GM21423 (cell line): ENCODE measurements around the gene WNK2.

ENCODE experiments used
- ATAC-seq: cut with Tn5 transposase; IDR thresholded peaks from one replicate; pipeline ENCODE4 v1.9.1; 2021; ENCODE audit warnings: mild to moderate bottlenecking, moderate library complexity; ENCODE audit not compliant: unreplicated experiment

The WNK2 gene

DNA sequence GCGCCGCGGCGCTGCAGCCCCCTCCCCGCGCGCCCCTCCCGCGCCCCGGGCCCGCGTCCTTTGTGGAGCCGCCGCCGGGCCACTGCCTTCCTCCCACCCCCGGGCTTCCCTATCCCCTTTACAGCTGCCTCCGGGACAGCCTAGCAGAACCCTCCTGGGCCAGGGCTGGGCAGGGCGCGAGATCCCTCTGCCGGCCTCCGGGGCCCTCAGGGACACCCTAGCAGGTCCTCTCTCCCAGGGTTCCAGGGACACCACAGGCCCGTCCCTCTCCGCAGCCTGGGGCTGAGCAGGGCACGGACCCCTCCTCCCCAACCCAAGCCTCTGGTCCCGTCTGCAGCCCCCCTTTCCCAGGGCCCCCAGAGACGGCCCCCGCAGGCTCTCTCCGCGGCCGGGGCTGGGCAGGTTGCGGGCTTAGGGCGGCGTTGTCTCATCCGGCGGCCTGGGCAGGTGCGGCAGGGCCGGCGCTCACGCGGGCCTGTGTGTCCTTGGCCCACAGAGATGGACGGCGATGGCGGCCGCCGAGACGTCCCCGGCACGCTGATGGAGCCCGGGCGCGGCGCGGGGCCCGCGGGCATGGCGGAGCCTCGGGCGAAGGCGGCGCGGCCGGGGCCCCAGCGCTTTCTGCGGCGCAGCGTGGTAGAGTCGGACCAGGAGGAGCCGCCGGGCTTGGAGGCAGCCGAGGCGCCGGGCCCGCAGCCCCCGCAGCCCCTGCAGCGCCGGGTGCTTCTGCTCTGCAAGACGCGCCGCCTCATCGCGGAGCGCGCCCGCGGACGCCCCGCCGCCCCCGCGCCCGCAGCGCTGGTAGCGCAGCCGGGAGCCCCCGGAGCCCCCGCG, 710 bp downstream of the WNK2 start:
- ATAC-seq = no peak

- no peak for ATAC-seq
Observed at GRCh38 chr9:93185266-93186214, 1.6 kb downstream of the WNK2 start.

- no peak for ATAC-seq
Observed at GRCh38 chr9:93186215-93186945, 2.4 kb downstream of the WNK2 start.

GRCh38 chr9:93187047-93187446, 3.1 kb downstream of the WNK2 start:
- ATAC-seq = no peak

GRCh38 chr9:93187574-93187973, 3.6 kb downstream of the WNK2 start:
- ATAC-seq = no peak

- no peak for ATAC-seq
Observed at GRCh38 chr9:93188426-93189368, 4.8 kb downstream of the WNK2 start.

DNA sequence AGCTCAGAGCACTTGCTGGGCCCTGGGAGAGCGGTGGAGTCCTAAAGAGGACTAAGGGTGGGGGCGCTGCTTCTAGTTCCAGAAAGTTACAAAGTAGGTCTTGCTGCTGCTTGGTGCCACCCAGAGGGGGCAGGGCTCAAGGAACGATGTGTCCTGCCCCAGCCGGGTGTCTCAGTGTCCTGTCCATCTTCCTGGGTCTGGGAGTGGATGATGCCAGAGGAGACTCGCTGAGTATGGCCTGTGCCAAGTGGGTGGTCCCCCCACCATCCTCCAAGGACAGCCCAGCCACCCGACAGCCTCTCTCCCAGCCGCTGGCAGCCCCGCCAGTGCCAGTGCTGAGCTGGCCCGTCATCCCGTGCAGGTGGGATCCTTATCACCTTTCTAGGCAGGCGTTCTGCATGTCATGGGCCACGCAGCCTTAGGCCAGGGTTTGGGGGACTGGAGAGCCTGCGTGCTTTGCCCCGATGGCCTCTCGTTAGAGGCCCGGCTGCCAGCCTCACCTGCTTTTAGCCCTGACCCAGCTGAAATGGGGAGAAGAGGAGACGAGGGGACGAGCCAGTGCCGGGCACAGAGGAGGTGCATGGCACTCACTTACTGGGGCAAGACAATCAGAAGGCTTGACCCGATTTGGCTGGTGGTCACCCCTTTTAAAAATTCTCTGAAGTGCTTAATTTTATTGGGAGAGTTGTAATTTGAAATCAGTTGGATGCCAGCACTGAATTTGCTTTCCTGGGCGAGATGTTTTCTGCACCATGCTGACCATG, 5.6 kb downstream of the WNK2 start:
- no peak for ATAC-seq

- no peak for ATAC-seq
Observed at GRCh38 chr9:93190133-93190525, 6.2 kb downstream of the WNK2 start.

DNA sequence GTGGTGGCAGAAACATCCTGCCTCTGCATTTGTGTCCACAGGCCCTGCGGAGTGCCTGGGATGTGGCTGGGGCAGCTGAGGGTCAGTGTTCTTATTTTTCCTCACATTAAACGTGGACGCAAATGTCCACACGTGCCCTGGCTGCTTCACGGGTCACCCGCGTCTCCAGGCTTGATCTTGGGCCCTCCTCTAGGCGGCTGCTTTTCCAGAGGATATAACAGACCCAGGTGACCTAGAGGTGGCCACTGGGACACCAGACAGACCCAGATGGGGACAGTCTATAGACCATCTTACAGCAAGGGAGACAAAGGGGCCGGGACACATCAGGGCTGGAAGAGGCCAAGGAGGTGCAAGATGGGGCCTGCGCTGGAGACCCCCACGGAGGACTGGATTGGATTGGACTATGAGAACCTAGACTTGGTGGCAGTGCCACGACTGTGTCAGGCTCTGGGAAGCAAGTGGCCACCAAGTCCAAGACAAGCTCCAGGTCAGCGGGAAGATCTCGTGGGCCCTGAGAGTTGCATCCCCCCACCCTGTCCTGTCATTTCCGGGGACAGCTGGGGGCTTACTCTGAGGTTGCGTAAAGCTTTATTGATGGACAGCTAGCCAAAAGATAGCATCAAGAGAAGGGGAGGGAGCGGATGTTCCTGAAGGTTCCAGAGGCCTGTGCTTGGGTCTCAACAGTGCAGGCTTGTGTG, 6.9 kb downstream of the WNK2 start:
- no peak for ATAC-seq

DNA sequence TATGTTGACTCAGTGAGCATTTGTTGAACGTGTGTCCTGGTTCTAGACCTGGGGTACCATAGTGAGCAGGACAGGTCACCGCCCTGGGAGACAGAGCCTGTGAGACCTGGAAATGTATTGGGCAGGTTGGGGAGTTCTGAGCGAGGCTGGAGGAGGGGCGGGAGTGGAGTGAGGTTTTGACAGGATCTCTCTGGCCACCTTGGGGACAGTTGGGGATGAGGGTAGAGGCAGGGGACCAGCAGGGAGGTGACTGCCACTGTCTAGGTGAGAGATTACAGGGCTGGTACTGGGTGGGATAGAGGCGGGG, 7.4 kb downstream of the WNK2 start:
- no peak for ATAC-seq

DNA sequence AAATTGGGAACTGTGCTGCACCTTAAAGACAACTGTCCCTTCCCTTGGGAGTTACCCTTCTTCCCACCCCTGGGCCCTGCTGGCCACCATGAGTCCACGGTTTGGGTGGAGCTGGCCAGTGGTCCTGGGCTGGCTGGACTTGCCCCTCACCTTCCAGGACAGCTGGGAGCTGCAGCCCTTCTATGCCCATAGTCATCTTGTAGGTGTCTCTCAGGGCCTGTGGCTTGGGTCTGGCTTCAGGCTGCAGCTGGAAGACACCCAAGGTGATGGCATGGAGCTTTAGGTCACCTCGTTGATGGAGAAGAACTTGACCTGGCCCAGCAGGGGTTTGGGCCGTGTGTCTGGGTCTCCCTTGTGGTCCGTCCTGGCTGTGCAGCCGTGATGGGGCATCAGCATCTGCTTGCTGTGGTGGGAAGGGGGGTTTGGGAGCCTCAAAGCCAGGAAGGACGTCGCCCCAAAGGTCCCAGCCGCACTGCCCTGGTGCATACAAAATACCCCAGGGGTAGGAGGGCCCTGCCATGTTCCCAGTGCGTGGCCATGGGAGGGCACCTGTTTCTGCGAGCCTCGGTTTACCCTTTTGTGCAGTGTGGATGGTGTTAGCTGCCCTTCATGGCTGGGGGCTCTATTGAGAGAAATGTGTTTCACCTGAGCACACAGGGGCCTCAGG, 8.9 kb downstream of the WNK2 start:
- ATAC-seq = no peak

GRCh38 chr9:93193388-93194220, 9.7 kb downstream of the WNK2 start:
- ATAC-seq = no peak

DNA sequence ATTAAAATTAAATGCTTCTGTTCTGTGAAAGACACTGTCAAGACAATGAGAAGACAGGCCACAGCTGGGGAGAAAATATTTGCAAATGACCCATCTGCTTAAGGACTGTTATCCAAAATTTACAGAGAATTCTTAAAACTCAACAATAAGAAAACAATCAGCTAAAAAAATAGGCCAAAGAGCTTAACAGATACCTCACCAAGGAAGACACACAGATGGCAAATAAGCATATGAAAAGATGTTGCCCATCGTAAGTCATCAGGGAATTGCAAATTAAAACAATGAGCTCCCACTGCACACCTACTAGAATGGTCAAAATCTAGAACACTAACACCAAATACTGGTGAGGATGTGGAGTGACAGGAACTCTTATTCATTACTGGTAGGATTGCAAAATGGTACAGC, 10.3 kb downstream of the WNK2 start:
- no peak for ATAC-seq

GRCh38 chr9:93194641-93195040, 10.7 kb downstream of the WNK2 start:
- no peak for ATAC-seq

DNA sequence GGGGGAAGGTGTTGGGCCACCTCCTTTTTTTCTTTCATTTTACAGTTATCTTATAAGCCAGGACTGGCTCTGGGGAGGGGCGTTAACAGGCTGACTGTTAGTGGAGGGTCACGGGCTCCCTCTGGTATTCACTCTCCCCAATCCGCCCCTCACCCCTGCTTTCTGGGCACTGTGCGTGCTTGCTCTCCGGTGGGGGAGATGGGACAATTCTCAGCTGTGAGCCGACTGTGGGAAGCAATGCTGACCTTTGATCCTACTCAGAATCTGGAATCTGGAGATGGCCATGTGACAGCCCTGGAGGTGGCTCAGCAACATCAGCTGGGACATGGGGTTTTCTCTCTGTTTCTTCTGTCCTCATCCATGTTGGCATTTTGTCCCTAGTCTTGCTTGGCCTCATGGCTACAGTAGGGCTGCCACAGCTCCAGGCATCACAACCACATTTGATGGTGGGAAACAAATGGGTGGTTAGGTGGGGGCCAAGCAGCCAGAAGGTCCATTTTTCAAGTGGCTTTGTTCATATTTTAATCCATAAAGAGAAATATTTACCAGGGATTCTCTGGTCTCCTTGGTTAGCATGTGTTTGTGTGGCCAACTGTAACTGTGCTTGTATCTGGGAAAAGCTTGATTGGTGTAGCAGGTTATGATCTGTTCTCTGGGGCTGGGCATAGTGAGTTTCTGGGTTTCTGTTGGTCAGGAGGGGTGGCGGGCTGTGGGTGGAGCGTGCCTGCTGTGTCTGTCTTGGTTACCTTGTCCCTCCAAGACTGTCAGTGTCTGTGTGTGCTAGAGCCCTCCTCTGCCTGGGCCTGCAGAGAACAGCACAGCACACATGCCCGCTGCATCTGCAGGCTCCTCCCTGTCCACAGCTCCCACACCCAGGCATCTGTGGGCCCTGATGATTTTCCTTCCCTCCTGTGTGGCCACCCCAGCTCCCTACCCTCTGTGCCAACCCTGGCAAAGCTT, 12.4 kb downstream of the WNK2 start:
- ATAC-seq = no peak

DNA sequence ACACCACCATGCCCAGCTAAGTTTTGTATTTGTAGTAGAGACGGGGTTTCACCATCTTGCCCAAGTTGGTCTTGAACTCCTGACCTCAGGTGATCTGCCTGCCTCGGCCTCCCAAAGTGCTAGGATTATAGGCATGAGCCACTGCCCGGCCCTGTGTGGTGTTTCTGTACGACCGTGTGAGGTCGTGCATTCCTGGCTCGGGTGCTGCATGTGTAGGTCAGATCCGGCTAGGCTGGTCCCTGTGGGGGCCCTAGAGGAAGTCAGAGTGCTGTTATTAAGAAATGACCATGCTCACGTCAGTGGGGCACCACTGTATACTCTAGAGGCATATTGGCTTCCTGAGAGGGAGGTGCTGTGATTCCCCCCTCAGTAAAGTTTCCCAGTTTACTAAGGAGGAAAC, 13.7 kb downstream of the WNK2 start:
- ATAC-seq = no peak
